VCaP (cell line): ENCODE results near the gene PON3.
"Not testable (repeated sequence)": the region's sequence is repeated elsewhere in the genome, so short reads cannot be mapped to it uniquely, and the experiment has no call there.

Experiments
- H3K27ac ChIP-seq: fragments of 450-650 bp; 2 replicates; pipeline ENCODE4 v1.5.1; 2017
- TF ChIP-seq, protein P1 (sequence below): fragments of 450-650 bp; conservative IDR thresholded peaks from 2 replicates; pipeline ENCODE4 v1.5.1; 2017; ENCODE audit warnings: mild to moderate bottlenecking, moderate library complexity

PON3 gene

DNA sequence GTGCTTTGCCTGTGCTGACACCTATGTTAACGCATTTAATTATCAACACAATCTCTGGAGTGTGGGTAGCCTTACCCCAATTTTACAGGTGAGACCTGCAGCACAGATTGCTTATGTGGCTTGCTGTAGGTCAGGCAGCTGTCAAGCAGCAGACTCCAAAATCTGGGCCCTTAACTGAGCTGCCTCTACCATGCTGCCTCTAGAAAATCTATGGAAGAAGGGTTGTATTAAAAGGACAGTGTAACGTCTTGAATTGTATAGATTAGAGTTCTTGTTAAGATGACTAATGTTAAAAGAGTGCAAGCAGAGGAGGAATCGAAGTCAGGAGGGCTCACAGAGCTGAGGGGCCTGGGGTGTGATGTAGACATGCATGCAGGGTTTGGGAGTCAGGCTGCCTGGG lies 1.2 kb upstream of the PON3 start:
- H3K27ac ChIP-seq = no peak overlapping the region
- TF ChIP-seq, protein P1, sequence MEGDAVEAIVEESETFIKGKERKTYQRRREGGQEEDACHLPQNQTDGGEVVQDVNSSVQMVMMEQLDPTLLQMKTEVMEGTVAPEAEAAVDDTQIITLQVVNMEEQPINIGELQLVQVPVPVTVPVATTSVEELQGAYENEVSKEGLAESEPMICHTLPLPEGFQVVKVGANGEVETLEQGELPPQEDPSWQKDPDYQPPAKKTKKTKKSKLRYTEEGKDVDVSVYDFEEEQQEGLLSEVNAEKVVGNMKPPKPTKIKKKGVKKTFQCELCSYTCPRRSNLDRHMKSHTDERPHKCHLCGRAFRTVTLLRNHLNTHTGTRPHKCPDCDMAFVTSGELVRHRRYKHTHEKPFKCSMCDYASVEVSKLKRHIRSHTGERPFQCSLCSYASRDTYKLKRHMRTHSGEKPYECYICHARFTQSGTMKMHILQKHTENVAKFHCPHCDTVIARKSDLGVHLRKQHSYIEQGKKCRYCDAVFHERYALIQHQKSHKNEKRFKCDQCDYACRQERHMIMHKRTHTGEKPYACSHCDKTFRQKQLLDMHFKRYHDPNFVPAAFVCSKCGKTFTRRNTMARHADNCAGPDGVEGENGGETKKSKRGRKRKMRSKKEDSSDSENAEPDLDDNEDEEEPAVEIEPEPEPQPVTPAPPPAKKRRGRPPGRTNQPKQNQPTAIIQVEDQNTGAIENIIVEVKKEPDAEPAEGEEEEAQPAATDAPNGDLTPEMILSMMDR = no peak

DNA sequence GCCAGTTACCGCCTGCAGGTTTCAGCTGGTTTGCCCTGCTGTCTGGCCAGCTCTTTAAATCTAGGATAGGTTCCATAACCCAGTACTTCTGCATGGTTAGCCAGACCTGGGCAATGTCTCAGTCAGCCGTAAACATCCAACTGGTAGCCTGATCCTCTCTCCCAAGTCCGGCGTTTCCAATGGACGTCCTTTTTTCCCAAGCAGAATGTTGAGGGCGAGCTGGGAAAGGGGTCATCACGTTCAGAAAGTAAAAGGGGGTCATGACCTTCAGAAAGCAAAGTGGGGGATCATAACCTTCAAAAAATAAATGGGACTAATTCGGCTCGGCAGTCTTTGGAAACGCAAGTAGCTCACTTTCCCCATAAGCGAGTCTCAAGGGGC lies 430 bp downstream of the PON3 start:
- H3K27ac ChIP-seq = no peak overlapping the region
- TF ChIP-seq, protein P1 = no peak

DNA sequence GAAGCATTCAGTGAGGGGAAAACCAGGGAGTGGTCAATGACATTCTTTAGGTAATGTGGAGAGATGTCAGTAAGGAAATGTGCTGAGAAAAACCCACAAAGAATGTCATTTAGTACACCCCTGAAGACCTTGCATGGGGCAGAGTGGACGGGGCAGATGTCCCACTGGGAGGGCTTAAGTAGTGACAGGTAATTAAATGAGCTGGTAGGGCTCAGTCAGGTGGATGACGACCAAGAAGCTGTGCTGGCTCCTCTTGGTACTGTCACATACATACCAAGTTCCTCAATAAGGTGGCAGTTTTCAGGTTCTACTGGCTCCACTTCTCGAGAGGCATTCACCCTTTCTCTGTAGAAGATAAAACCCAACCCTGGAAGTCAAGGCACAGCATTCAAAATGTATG lies 1.8 kb downstream of the PON3 start:
- H3K27ac ChIP-seq = no peak overlapping the region
- TF ChIP-seq, protein P1 = no peak

DNA sequence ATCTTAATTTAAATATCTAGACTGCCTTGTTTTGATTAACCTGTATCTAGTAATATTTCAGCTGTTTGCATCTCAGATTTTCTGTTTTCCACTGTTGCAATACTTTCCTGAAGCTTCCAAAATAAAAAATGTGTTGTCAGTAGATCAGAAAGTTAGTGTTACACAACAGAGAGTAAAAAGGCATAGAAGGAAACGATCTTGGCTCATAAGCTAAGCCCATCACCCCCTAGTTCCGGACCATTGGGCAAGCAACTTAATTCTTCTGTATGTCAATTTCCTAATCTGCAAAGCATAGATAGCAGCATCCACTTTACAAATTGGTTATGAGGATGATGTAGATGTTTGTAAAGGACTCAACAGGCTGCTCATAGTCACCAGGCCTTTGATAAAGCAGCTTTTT lies 4.4 kb downstream of the PON3 start:
- no peak overlapping the region for H3K27ac ChIP-seq
- TF ChIP-seq, protein P1 = no peak

DNA sequence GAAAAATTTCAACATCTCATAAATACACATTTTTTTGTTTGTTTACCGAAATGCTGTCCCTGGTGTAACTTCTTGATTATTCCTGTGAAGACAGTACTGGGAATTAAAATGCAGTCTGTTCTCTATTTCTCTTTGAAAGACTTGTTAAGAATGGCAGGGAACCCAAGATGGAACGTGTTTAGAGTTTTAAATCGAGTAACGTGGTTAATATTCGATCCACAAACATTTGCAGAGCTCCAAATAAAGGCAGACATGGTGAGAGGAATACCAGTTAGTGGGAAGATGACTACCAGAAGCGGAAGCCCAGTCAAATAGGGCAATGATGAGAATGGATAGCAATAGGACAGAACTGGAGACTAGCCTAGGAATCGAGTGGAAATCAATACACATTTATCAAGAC lies 6.7 kb downstream of the PON3 start:
- TF ChIP-seq, protein P1 = no peak
- no peak overlapping the region for H3K27ac ChIP-seq

DNA sequence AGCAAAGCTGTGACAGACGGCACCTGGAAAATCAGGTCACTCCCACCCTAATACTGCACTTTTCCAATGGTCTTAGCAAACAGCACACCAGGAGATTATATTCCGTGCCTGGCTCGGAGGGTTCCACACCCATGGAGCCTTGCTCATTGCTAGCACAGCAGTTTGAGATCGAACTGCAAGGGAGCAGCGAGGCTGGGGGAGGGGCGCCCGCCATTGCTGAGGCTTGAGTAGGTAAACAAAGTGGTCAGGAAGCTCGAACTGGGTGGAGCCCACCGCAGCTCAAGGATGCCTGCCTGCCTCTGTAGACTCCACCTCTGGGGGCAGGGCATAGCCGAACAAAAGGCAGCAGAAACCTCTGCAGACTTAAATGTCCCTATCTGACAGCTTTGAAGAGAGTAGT lies 16.7 kb downstream of the PON3 start:
- H3K27ac ChIP-seq = not testable (repeated sequence)

DNA sequence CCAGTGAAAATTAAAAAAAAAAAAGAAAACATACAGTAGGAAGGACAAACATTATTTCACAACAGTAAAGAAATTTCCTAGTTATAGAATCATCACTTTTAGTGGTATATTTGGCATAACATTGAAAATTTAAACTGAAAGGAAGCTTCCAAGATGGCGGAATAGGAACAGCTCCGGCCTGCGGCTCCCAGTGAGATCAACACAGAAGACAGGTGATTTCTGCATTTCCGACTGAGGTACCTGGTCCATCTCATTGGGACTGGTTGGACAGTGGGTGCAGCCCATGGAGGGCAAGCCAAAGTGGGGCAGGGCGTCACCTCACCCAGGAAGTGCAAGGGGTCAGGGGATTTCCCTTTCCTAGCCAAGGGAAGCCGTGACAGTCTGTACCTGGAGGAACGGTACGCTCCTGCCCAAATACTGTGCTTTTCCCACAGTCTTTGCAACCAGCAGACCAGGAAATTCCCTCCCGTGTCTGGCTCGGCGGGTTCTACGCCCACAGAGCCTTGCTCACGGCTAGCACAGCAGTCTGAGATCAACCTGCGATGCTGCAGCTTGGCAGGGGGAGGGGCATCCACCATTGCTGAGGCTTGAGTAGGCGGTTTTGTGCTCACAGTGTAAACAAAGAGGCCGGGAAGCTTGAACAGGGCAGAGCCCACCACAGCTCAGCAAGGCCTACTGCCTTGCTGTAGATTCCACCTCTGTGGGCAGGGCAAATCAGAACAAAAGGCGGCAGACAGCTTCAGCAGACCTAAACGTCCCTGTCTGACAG lies 19.4 kb downstream of the PON3 start:
- TF ChIP-seq, protein P1 = no peak
- H3K27ac ChIP-seq = no peak overlapping the region

DNA sequence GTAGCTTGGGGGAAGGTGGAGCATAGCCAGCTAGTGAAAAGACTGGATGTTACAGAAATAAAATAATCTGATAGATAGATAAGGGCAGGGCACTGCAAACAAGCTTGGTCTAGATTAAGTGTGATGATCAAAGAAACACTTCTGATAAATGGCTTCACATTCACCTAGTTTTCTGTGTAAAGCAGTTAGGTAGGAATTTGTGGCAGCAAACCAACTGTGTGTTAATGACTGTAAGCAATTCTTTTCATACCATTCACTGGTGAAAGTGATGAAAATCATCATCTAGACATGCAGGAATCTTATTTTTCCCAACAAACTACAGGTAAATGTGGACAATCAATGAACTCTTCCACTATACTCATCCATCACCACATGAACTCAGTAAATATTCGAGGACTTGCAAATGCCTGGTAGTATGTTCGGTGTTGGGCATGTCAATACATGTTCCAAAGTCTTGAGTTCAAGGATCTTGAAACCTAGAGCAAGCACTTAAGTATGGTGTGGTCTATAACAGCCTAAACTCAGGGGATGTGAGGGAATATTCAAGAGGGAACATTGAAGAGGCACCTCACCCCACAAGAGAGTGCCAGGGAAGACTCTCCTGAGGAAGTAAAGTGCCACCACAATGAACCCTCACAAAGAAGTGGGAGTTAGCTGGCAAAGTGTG lies 20.5 kb downstream of the PON3 start:
- no peak overlapping the region for H3K27ac ChIP-seq
- TF ChIP-seq, protein P1 = no peak
